SK-N-SH (cell line): Measurements from ENCODE around the gene KCNAB3. TPM values are rescaled to one million over a fixed set of nuclear protein-coding genes. Genes with fewer than 3 reads are reported as not detected.
A peak's percentile ranks its signal among the peaks of the same experiment; 100 is the strongest.

Source experiments
- CTCF ChIA-PET: fragments of 300-600, 350-600 bp; formaldehyde crosslinking; extraction: SDS; loops from one replicate; lab custom pipeline; 2021; lab: Yijun Ruan, JAX
- POLR2A ChIA-PET: fragments of 350-600 bp; sonication (Branson Sonifier 250); formaldehyde crosslinking; extraction: SDS; loops from one replicate; lab custom pipeline; 2020; ENCODE audit warnings: antibody characterized with exemption, inconsistent platforms; lab: Yijun Ruan, JAX
- DNase-seq: peaks from one replicate; pipeline ENCODE4 v3.0.0; 2012
- H2AFZ ChIP-seq: fragments of 200-600 bp; sonication (generic); 2 replicates; pipeline ENCODE4 v1.8.1; 2016; ENCODE audit warnings: antibody characterized with exemption, mild to moderate bottlenecking, low read depth
- H3F3A ChIP-seq: fragments of 200-600 bp; sonication (generic); replicated peaks from 2 replicates; pipeline ENCODE3; 2016; ENCODE audit warnings: antibody characterized with exemption, mild to moderate bottlenecking; ENCODE audit not compliant: insufficient read depth
- H3K27ac ChIP-seq, 2 experiments: fragments of 200-500 bp in 1 of 2; fragments of 200-600 bp in 1 of 2; sonication (Bioruptor generic) in 1 of 2; sonication (generic), shearing (Covaris generic) in 1 of 2; 2 replicates each; pipeline versions ENCODE4 v1.5.1 to v1.6.1; 2014 to 2016; ENCODE audit warnings: low read depth in 2 of 2, inconsistent platforms in 1 of 2, low read length in 1 of 2, mild to moderate bottlenecking in 1 of 2, mixed read lengths in 1 of 2
- H3K27me3 ChIP-seq: fragments of 200-600 bp; sonication (generic), shearing (Covaris generic); 2 replicates; pipeline ENCODE4 v1.6.1; 2016; ENCODE audit warnings: mixed run types; ENCODE audit not compliant: insufficient read depth
- H3K36me3 ChIP-seq, 2 experiments: fragments of 200-500 bp in 1 of 2; fragments of 200-600 bp in 1 of 2; sonication (Bioruptor generic) in 1 of 2; sonication (generic) in 1 of 2; replicated peaks in 1 of 2; 2 replicates each; pipeline versions ENCODE3 to v1.5.1; 2014 to 2016; ENCODE audit warnings: low read length in 1 of 2, mild to moderate bottlenecking in 1 of 2; ENCODE audit not compliant: insufficient read depth in 2 of 2, control insufficient read depth in 1 of 2
- H3K4me1 ChIP-seq, 2 experiments: fragments of 200-500 bp in 1 of 2; fragments of 200-600 bp in 1 of 2; sonication (Bioruptor generic) in 1 of 2; sonication (generic), shearing (Covaris generic) in 1 of 2; 2 replicates each; pipeline versions ENCODE4 v1.5.1 to v1.6.1; 2014 to 2016; ENCODE audit warnings: low read depth in 1 of 2, low read length in 1 of 2, mixed run types in 1 of 2; ENCODE audit not compliant: insufficient read depth in 2 of 2, control insufficient read depth in 1 of 2
- H3K4me2 ChIP-seq: fragments of 200-600 bp; sonication (generic), shearing (Covaris generic); 2 replicates; pipeline ENCODE4 v1.6.1; 2017; ENCODE audit warnings: mixed run types
- H3K4me3 ChIP-seq, 2 experiments: fragments of 200-500 bp in 1 of 2; fragments of 200-600 bp in 1 of 2; sonication (Bioruptor generic) in 1 of 2; sonication (generic), shearing (Covaris generic) in 1 of 2; 2 replicates each; pipeline versions ENCODE4 v1.5.1 to v1.8.1; 2014 to 2016; ENCODE audit warnings: low read depth in 2 of 2, inconsistent platforms in 1 of 2, low read length in 1 of 2, mild to moderate bottlenecking in 1 of 2, mixed read lengths in 1 of 2, moderate library complexity in 1 of 2
- H3K79me2 ChIP-seq: fragments of 200-600 bp; sonication (generic); 2 replicates; pipeline ENCODE4 v1.8.1; 2017; ENCODE audit warnings: mild to moderate bottlenecking; ENCODE audit not compliant: insufficient read depth
- H3K9ac ChIP-seq: fragments of 200-600 bp; sonication (generic); 2 replicates; pipeline ENCODE4 v1.6.1; 2017; ENCODE audit warnings: mixed run types
- H3K9me2 ChIP-seq: fragments of 200-600 bp; sonication (generic); 2 replicates; pipeline ENCODE4 v1.6.1; 2017; ENCODE audit warnings: mixed run types
- H3K9me3 ChIP-seq: fragments of 200-600 bp; sonication (generic); 2 replicates; pipeline ENCODE4 v1.6.1; 2017; ENCODE audit warnings: mixed run types, mild to moderate bottlenecking, moderate library complexity
- H4K20me1 ChIP-seq: fragments of 200-600 bp; sonication (generic); 2 replicates; pipeline ENCODE4 v1.6.1; 2017; ENCODE audit warnings: mild to moderate bottlenecking, mixed run types; ENCODE audit not compliant: insufficient read depth
- CTCF ChIP-seq: fragments of 200-600 bp; sonication (generic); IDR thresholded peaks from 2 replicates; pipeline ENCODE4 v1.6.1; 2017; ENCODE audit warnings: antibody characterized with exemption, mild to moderate bottlenecking, moderate library complexity
- FOXJ3 ChIP-seq: sonication (generic); formaldehyde crosslinking; IDR thresholded peaks from 2 replicates; pipeline ENCODE4 v1.5.1; 2020; ENCODE audit warnings: mild to moderate bottlenecking, missing genetic modification reagents
- GABPA ChIP-seq: IDR thresholded peaks from 2 replicates; pipeline ENCODE4 v1.4.0; 2012; ENCODE audit warnings: low read depth, mild to moderate bottlenecking
- MAX ChIP-seq: IDR thresholded peaks from 2 replicates; pipeline ENCODE4 v1.4.0; 2012; ENCODE audit warnings: low read depth
- MXI1 ChIP-seq: IDR thresholded peaks from 2 replicates; pipeline ENCODE4 v1.6.1; 2012; ENCODE audit warnings: mild to moderate bottlenecking, low read depth, low read length, improper control_type of control experiment
- PBX3 ChIP-seq: IDR thresholded peaks from 2 replicates; pipeline ENCODE4; 2012
- POLR2AphosphoS5 ChIP-seq: IDR thresholded peaks from 2 replicates; pipeline ENCODE4 v1.6.1; 2012; ENCODE audit warnings: low read depth, low read length
- RCOR1 ChIP-seq: fragments of 150-350 bp; IDR thresholded peaks from 2 replicates; pipeline ENCODE4 v1.6.1; 2017; ENCODE audit warnings: antibody characterized with exemption, low read length
- REST ChIP-seq: IDR thresholded peaks from 2 replicates; pipeline ENCODE4 v1.6.1; 2012; ENCODE audit warnings: mild to moderate bottlenecking, low read depth, low read length, moderate library complexity
- RXRA ChIP-seq: IDR thresholded peaks from 2 replicates; pipeline ENCODE4 v1.4.0; 2012; ENCODE audit warnings: low read depth, mild to moderate bottlenecking, borderline replicate concordance
- SIN3A ChIP-seq: IDR thresholded peaks from 2 replicates; pipeline ENCODE4 v1.6.1; 2012; ENCODE audit warnings: low read depth, mild to moderate bottlenecking, low read length, moderate library complexity, borderline replicate concordance
- TCF12 ChIP-seq: IDR thresholded peaks from 2 replicates; pipeline ENCODE4 v1.4.0; 2012
- TEAD4 ChIP-seq: IDR thresholded peaks from 2 replicates; pipeline ENCODE4 v1.4.0; 2012; ENCODE audit warnings: mild to moderate bottlenecking, borderline replicate concordance; ENCODE audit not compliant: insufficient read depth
- USF1 ChIP-seq: IDR thresholded peaks from 2 replicates; pipeline ENCODE4 v1.4.0; 2012; ENCODE audit warnings: low read depth, borderline replicate concordance
- YY1 ChIP-seq: IDR thresholded peaks from 2 replicates; pipeline ENCODE4 v1.4.0; 2012; ENCODE audit warnings: low read depth, mild to moderate bottlenecking
- WGBS: methylation state at CpG from one replicate; pipeline ENCODE4 v1.1.6; 2017; ENCODE audit warnings: low lambda C conversion rate; 5-methylcytosine and 5-hydroxymethylcytosine counted together
- polyA plus RNA-seq, 3 experiments: library from polyadenylated mRNA; depleted of rRNA; stranded (reverse); fragments of >200 nt; gene quantifications; 2 replicates each; pipeline ENCODE4 v1.2.3, GENCODE V29; 2012

Gene KCNAB3
- polyA plus RNA-seq, 1 of the 3 experiments (the other 2 are of a cell fraction), result 4.4 TPM

GRCh38 chr17:7897090-7897489, 32.6 kb downstream of the KCNAB3 start:
- Histone ChIP-seq H4K20me1 (no peaks in the 10 kb centered on the region), H3K9me2 (no peaks in the 10 kb centered on the region), H3K4me3 (no peak overlapping the region), H3K4me2 (no peak overlapping the region), H3K27me3 (no peaks in the 10 kb centered on the region), H2AFZ (no peak overlapping the region), H3K36me3 (peaks cover 75 to 87% of the 10 kb centered on the region in 2 experiments), H3F3A (no peaks in the 10 kb centered on the region), H3K27ac (peak overlapping the region; percentile 8 to 9; a peak in 1 of 4 replicates), H3K4me1 (no peaks in the 10 kb centered on the region), H3K9me3 (no peaks in the 10 kb centered on the region), H3K79me2 (no peaks in the 10 kb centered on the region), H3K9ac (no peak overlapping the region)
- 84% methylated on average over 13 of the region's 13 CpGs for WGBS
- POLR2A ChIA-PET, result no interaction called here
- DNase-seq, result no peak
- CTCF ChIA-PET, result interaction anchor here (0.6 to 9.4 kb wide), 26 partner anchors 8 to 164 kb away, joined by 3 to 143 read pairs (median 6); partner anchors contain the start of genes CHD3 and GUCY2D
- no peak for TF ChIP-seq PBX3
- TF ChIP-seq TEAD4, result no peak
- TF ChIP-seq YY1, result no peak
- TF ChIP-seq POLR2AphosphoS5, result no peak
- TF ChIP-seq RCOR1, result no peak
- TF ChIP-seq TCF12, result no peak
- no peak for TF ChIP-seq USF1
- TF ChIP-seq MXI1, result no peak
- TF ChIP-seq FOXJ3 (CRISPR knock-in tag), result no peak
- no peak for TF ChIP-seq REST
- TF ChIP-seq GABPA, result no peak
- TF ChIP-seq RXRA, result no peak
- TF ChIP-seq SIN3A, result no peak
- no peak for TF ChIP-seq CTCF
- TF ChIP-seq MAX, result no peak
